Measurements from ENCODE around the gene OCEL1.

DNA sequence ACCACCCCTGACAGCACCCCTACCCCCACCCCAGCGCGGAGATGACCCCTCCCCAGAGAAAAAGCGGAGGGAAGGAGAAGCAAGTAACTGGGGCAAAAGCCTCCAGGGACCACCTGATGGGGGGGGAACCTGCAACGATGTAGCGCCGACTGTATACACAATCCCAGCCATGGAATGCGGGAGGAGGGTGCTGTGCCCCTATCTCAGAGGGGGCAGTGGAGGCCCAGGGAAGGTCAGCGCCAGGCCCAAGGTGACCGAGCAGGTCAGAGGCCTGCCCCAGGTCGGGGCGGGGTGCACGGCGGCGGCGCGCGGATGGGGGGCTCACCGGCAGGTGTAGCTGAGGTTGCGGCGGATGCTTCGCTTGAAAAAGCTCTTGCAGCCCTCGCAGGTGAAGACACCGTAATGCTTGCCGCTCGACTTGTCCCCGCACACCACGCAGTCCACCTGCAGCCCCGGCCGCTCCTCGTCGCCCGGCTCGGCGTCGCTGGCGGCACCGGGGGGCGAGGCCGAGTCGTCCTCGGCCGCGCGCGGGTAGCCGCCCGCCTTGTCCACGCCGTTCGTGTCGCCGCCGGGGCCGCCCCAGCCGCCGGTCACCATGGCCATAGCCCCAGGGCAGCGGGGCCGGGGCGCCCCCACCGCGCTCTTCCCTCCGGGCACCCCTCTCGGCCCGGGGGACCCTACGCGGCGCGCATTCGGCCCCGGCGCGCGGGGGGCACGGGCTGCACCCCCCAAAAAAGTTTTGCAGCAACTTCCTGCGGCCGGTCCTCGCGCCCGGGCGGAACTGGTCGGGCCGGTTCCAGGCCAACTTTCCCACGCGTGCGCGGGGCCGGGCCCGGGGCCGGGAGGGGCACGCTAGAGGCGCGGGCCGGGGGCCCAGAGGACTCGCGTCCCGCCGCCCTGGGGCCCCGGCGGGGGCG, 18.9 kb downstream of the OCEL1 start:
- TF ChIP-seq, protein P1, sequence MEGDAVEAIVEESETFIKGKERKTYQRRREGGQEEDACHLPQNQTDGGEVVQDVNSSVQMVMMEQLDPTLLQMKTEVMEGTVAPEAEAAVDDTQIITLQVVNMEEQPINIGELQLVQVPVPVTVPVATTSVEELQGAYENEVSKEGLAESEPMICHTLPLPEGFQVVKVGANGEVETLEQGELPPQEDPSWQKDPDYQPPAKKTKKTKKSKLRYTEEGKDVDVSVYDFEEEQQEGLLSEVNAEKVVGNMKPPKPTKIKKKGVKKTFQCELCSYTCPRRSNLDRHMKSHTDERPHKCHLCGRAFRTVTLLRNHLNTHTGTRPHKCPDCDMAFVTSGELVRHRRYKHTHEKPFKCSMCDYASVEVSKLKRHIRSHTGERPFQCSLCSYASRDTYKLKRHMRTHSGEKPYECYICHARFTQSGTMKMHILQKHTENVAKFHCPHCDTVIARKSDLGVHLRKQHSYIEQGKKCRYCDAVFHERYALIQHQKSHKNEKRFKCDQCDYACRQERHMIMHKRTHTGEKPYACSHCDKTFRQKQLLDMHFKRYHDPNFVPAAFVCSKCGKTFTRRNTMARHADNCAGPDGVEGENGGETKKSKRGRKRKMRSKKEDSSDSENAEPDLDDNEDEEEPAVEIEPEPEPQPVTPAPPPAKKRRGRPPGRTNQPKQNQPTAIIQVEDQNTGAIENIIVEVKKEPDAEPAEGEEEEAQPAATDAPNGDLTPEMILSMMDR (IDR thresholded peaks at IDR 0.05; ENCODE audit: borderline replicate concordance, extremely low read depth, low read length, poor library complexity, severe bottlenecking), result no peak
- no peak for TF ChIP-seq EZH2 (IDR thresholded peaks at IDR 0.05; ENCODE audit: borderline replicate concordance, low read depth, low read length, severe bottlenecking)
